Caco-2 (cell line): ENCODE data around the gene PKDREJ. TPM values are rescaled to one million over a fixed set of nuclear protein-coding genes. Genes with fewer than 3 reads are reported as not detected.
A peak's percentile ranks its signal among the peaks of the same experiment; 100 is the strongest.

ENCODE experiments used
- BruUV-seq: library from RNA; stranded (reverse); fragments of 400-500 nt; replicated peaks from 2 replicates; lab custom pipeline; 2021; lab: Mats Ljungman, UMichigan
- CTCF ChIA-PET: fragments of 300-600 bp; sonication (Branson Sonifier 250); formaldehyde crosslinking; loops from one replicate; lab custom pipeline; 2022; ENCODE audit warnings: antibody characterized with exemption; lab: Charles Lee
- POLR2A ChIA-PET: fragments of 300-600 bp; sonication (Branson Sonifier 250); formaldehyde crosslinking; loops from one replicate; lab custom pipeline; 2022; ENCODE audit warnings: antibody characterized with exemption; lab: Charles Lee
- DNase-seq, 2 experiments: peaks; one replicate each; pipeline versions ENCODE4 v3.0.0 to v3.0.0-alpha.2; 2020 to 2022
- H3K27me3 ChIP-seq: replicated peaks from 2 replicates; pipeline ENCODE4 v1.6.0; 2011; ENCODE audit warnings: low read length; ENCODE audit not compliant: control insufficient read depth, insufficient read depth
- H3K36me3 ChIP-seq: 2 replicates; pipeline ENCODE4 v1.5.1; 2011; ENCODE audit warnings: low read length; ENCODE audit not compliant: control insufficient read depth, insufficient read depth
- H3K4me1 ChIP-seq: fragments of 250-450 bp; sonication (Bioruptor Pico); 2 replicates; pipeline ENCODE4 v1.5.1; 2020; ENCODE audit warnings: mild to moderate bottlenecking
- H3K4me3 ChIP-seq: 2 replicates; pipeline ENCODE4 v1.5.1; 2011; ENCODE audit warnings: low read depth, mild to moderate bottlenecking, control low read depth, low read length
- H3K9me3 ChIP-seq: fragments of 250-450 bp; sonication (Bioruptor Pico); 2 replicates; pipeline ENCODE4 v1.5.1; 2020; ENCODE audit warnings: mild to moderate bottlenecking, moderate library complexity
- H3K27ac Mint-ChIP-seq: one replicate; pipeline ENCODE4 v1.8.0; 2022; ENCODE audit warnings: mixed read lengths; ENCODE audit not compliant: unreplicated experiment
- H3K27me3 Mint-ChIP-seq: one replicate; pipeline ENCODE4 v1.8.0; 2022; ENCODE audit warnings: mixed read lengths; ENCODE audit not compliant: insufficient read depth, unreplicated experiment
- H3K36me3 Mint-ChIP-seq: one replicate; pipeline ENCODE4 v1.8.0; 2022; ENCODE audit warnings: mild to moderate bottlenecking, mixed read lengths; ENCODE audit not compliant: insufficient read depth, unreplicated experiment
- H3K4me1 Mint-ChIP-seq: one replicate; pipeline ENCODE4 v1.8.0; 2022; ENCODE audit warnings: low read depth, mixed read lengths; ENCODE audit not compliant: unreplicated experiment
- H3K4me3 Mint-ChIP-seq: one replicate; pipeline ENCODE4 v1.8.0; 2022; ENCODE audit warnings: mild to moderate bottlenecking, moderate library complexity, mixed read lengths; ENCODE audit not compliant: unreplicated experiment
- H3K9me3 Mint-ChIP-seq: one replicate; pipeline ENCODE4 v1.8.0; 2022; ENCODE audit warnings: mixed read lengths; ENCODE audit not compliant: unreplicated experiment
- intact Hi-C: fragments of 100-400 bp; cut with micrococcal nuclease; formaldehyde crosslinking; loops from one replicate; pipeline ENCODE4 v1.10.0; 2022; ENCODE audit not compliant: unreplicated experiment
- total RNA-seq: library from RNA; stranded (reverse); gene quantifications from 2 replicates; pipeline ENCODE4 v1.2.3, GENCODE V29; 2022
- TF ChIP-seq, protein P1 (sequence below), 2 experiments: fragments of 200-600 bp in 1 of 2; IDR thresholded peaks; 1 replicate in 1 of 2; 2 replicates in 1 of 2; pipeline versions ENCODE4 v1.5.1 to v1.8.0; 2011 to 2022; ENCODE audit warnings: antibody characterized with exemption in 1 of 2, control low read depth in 1 of 2, inconsistent platforms in 1 of 2, low read depth in 1 of 2, low read length in 1 of 2, mild to moderate bottlenecking in 1 of 2, moderate library complexity in 1 of 2; ENCODE audit not compliant: insufficient read depth in 1 of 2, severe bottlenecking in 1 of 2, unreplicated experiment in 1 of 2

PKDREJ gene
- total RNA-seq, 1 experiment from 2014 or later, result not detected

DNA sequence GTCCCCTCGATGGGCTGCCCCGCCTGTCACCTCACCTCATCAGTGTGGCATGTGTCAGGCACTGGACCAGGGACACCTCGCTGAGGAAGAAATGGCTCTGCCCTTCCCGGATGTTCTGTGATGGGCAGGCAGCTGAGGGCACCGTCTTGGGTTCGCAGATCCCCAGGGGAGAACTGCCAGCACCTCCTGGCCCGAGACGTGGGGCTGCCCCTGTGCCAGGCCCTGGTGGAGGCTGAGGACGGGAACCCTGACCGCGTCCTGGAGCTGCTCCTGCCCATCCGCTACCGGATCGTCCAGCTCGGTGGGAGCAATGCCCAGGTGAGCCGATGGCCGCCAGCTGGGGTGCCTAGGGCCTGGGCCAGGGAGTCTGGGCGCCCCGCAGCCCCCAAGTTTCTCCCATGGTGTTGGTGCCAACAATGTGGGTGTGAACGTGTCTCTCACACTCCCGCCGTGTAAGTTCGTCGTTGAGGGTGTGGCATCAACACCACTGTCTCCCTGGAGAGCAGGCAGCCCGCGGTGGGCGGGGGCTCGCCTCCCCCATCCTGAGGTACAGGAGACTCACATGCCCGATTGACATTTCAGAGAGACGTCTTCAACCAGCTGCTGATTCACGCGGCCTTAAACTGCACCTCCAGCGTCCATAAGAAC is 26.2 kb upstream of the PKDREJ start:
- no peaks in the 10 kb centered on the region for H3K27me3 Mint-ChIP-seq
- H3K4me3 ChIP-seq, result no peak overlapping the region
- H3K4me1 Mint-ChIP-seq, result no peaks in the 10 kb centered on the region
- BruUV-seq, result no TSS peak
- no peaks in the 10 kb centered on the region for H3K27me3 ChIP-seq
- no peak overlapping the region for H3K27ac Mint-ChIP-seq
- ChIA-PET CTCF (no interaction called here), POLR2A (no interaction called here)
- H3K4me1 ChIP-seq, result no peaks in the 10 kb centered on the region
- TF ChIP-seq, protein P1, sequence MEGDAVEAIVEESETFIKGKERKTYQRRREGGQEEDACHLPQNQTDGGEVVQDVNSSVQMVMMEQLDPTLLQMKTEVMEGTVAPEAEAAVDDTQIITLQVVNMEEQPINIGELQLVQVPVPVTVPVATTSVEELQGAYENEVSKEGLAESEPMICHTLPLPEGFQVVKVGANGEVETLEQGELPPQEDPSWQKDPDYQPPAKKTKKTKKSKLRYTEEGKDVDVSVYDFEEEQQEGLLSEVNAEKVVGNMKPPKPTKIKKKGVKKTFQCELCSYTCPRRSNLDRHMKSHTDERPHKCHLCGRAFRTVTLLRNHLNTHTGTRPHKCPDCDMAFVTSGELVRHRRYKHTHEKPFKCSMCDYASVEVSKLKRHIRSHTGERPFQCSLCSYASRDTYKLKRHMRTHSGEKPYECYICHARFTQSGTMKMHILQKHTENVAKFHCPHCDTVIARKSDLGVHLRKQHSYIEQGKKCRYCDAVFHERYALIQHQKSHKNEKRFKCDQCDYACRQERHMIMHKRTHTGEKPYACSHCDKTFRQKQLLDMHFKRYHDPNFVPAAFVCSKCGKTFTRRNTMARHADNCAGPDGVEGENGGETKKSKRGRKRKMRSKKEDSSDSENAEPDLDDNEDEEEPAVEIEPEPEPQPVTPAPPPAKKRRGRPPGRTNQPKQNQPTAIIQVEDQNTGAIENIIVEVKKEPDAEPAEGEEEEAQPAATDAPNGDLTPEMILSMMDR (IDR thresholded peaks at IDR 0.05; ENCODE audit: insufficient read depth in 1 of 2, low read depth in 1 of 2, low read length in 1 of 2, severe bottlenecking in 1 of 2, unreplicated experiment in 1 of 2), result no peak
- H3K36me3 Mint-ChIP-seq, result peaks cover 50% of the 10 kb centered on the region
- H3K9me3 ChIP-seq, result no peaks in the 10 kb centered on the region
- H3K36me3 ChIP-seq, result peaks cover 3% of the 10 kb centered on the region
- intact Hi-C loops, result no loop called here
- no peaks in the 10 kb centered on the region for H3K9me3 Mint-ChIP-seq
- H3K4me3 Mint-ChIP-seq, result no peak overlapping the region
- DNase-seq, result no peak

DNA sequence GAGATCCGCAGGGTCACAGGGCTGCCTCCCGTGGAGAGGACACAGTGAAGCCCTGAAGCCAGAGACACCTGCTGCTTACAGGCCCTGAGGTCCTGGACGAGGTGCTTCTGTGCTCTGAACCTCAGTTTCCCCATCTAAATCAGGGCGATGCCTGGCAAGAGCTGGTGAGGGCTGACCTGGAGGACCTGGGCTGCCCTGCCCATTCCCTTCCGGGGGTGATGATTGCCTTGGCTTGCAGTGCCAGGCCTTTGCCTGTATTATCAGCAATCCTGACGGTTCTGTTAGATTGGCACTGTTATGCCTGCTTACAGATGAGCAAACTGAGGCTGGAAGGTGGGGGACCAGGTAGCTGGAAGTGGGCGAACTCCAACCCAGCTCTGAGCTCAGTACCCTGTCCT is 25.7 kb upstream of the PKDREJ start:
- no peaks in the 10 kb centered on the region for H3K4me1 Mint-ChIP-seq
- no peak overlapping the region for H3K4me3 ChIP-seq
- no peaks in the 10 kb centered on the region for H3K4me1 ChIP-seq
- no TSS peak for BruUV-seq
- ChIA-PET POLR2A (no interaction called here), CTCF (no interaction called here)
- H3K36me3 ChIP-seq, result peaks cover 3% of the 10 kb centered on the region
- H3K9me3 Mint-ChIP-seq, result no peaks in the 10 kb centered on the region
- DNase-seq, result no peak
- TF ChIP-seq, protein P1 (IDR thresholded peaks at IDR 0.05; ENCODE audit: insufficient read depth in 1 of 2, low read depth in 1 of 2, low read length in 1 of 2, severe bottlenecking in 1 of 2, unreplicated experiment in 1 of 2), result no peak
- H3K27ac Mint-ChIP-seq, result no peak overlapping the region
- H3K27me3 ChIP-seq, result no peaks in the 10 kb centered on the region
- H3K4me3 Mint-ChIP-seq, result no peak overlapping the region
- H3K27me3 Mint-ChIP-seq, result no peaks in the 10 kb centered on the region
- H3K9me3 ChIP-seq, result no peaks in the 10 kb centered on the region
- H3K36me3 Mint-ChIP-seq, result peaks cover 55% of the 10 kb centered on the region
- intact Hi-C loops, result no loop called here

DNA sequence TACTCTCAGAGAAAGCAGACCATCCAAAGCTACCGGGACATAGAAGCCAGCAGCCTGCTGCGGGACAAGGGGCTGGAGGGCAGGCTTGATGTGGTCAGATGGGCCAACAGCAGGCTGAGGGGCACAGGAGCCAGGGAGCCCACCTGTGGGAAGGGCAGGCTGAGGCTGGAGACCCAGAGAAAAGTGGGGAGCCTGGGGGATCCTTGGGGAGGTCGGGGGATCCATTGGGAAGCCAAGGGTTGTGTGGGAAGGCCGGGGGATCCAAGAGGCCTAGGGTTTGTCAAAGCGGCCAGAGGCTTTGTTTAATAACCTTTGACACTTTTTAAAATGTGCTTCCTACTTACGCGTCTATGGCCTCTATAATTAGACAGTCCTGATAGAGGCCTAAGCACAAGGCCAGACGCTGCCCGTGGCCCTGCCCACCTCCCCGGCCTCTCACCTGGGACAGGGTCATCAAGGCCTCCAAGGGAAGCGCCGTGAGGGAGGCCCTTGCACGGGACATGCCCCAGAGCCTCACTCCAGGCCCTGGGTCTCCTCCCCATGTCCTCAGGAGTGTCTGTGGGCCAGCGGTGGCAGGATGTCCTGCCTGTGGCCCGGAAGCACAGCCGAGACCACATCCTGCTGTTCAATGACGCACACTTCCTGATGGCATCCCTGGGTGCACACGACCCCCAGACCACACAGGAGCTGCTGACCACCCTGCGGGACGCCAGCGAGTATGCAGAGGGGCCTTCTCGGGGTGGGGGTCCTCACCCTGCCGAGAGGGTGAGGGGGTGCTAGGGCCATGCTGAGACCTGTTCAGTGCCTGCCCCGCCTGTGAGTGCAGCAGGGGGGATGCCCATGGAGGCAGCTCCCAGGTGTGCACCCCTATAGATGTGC is 25.0 kb upstream of the PKDREJ start:
- Mint-ChIP-seq H3K27ac (peak overlapping the region; percentile 49), H3K36me3 (peaks cover 61% of the 10 kb centered on the region), H3K27me3 (no peaks in the 10 kb centered on the region), H3K4me1 (no peaks in the 10 kb centered on the region), H3K9me3 (no peaks in the 10 kb centered on the region), H3K4me3 (no peak overlapping the region)
- BruUV-seq, result no TSS peak
- intact Hi-C loops, result no loop called here
- Histone ChIP-seq H3K4me3 (no peak overlapping the region), H3K4me1 (no peaks in the 10 kb centered on the region), H3K27me3 (no peaks in the 10 kb centered on the region), H3K9me3 (no peaks in the 10 kb centered on the region), H3K36me3 (peaks cover 3% of the 10 kb centered on the region)
- TF ChIP-seq, protein P1 (IDR thresholded peaks at IDR 0.05; ENCODE audit: insufficient read depth in 1 of 2, low read depth in 1 of 2, low read length in 1 of 2, severe bottlenecking in 1 of 2, unreplicated experiment in 1 of 2), result no peak
- ChIA-PET CTCF (no interaction called here), POLR2A (no interaction called here)
- DNase-seq, result no peak
